Activated B cell treated with CpG ODN at 0.5 μM for 24 hours (primary cell): Measurements from ENCODE around the gene RIMS1. TPM values are rescaled to one million over a fixed set of nuclear protein-coding genes. Genes with fewer than 3 reads are reported as not detected.

Experiments
- ATAC-seq: fragments of 200-7000 bp; cut with Tn5 transposase; one replicate; pipeline ENCODE4 v1.10.0; 2021; ENCODE audit warnings: low read depth, mild to moderate bottlenecking, moderate library complexity
- CTCF ChIA-PET: fragments of 350-600 bp; sonication (Branson Sonifier 250); formaldehyde crosslinking; loops from one replicate; lab custom pipeline; 2021; ENCODE audit warnings: antibody characterized with exemption; lab: Charles Lee
- POLR2A ChIA-PET: fragments of 350-600 bp; sonication (Branson Sonifier 250); formaldehyde crosslinking; loops from one replicate; lab custom pipeline; 2021; ENCODE audit warnings: antibody characterized with exemption; lab: Charles Lee
- DNase-seq: peaks from one replicate; pipeline ENCODE4 v3.0.0; 2022
- H3K27ac Mint-ChIP-seq: one replicate; pipeline ENCODE4 v1.8.0; 2020; ENCODE audit warnings: mixed read lengths
- H3K27me3 Mint-ChIP-seq: one replicate; pipeline ENCODE4 v1.8.0; 2021; ENCODE audit warnings: mixed read lengths
- H3K36me3 Mint-ChIP-seq: one replicate; pipeline ENCODE4 v1.8.0; 2021; ENCODE audit warnings: low read depth, mixed read lengths
- H3K4me1 Mint-ChIP-seq: one replicate; pipeline ENCODE4 v1.8.0; 2021; ENCODE audit warnings: mixed read lengths
- H3K4me3 Mint-ChIP-seq: one replicate; pipeline ENCODE4 v1.8.0; 2020; ENCODE audit warnings: mild to moderate bottlenecking, mixed read lengths
- H3K9me3 Mint-ChIP-seq: one replicate; pipeline ENCODE4 v1.8.0; 2020; ENCODE audit warnings: mixed read lengths
- intact Hi-C: fragments of 100-400 bp; cut with micrococcal nuclease; formaldehyde crosslinking; loops from one replicate; pipeline ENCODE4 v1.15.1; 2024
- total RNA-seq: library from RNA; stranded (reverse); gene quantifications from 2 replicates; pipeline ENCODE4 v1.2.3, GENCODE V29; 2022
- TF ChIP-seq, protein P1 (sequence below): fragments of 200-600 bp; IDR thresholded peaks from one replicate; pipeline ENCODE4 v1.8.0; 2022; ENCODE audit warnings: antibody characterized with exemption, mild to moderate bottlenecking

RIMS1 gene
- total RNA-seq, 1 donor from 2014 or later, result not detected

DNA sequence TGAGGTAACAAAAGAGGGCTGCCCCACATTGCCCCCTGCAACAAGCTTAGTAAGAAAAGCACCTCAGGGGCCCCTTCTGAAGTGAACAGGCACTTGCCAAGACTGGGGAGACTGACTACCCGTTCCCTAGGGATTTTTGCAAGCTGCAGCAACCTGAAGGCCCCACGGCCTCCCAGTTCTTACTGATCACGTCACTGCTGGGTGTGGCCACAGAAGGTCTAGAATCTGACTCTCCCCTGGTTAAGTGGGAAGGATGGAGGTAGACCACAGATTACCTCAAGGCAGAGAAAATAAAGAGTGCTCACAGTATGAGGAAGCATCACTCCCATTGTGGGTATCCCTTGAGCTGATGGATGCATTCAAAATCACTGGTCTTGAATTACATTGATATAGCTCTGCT is 534.1 kb downstream of the RIMS1 start:
- ChIA-PET POLR2A (no interaction called here), CTCF (interaction anchor here (0.8 kb wide), 1 partner anchor 8 kb away, joined by 5 read pairs; no protein-coding TSS in a partner anchor)
- H3K4me1 Mint-ChIP-seq, result no peaks in the 10 kb centered on the region
- H3K27me3 Mint-ChIP-seq, result peaks cover under 1% of the 10 kb centered on the region
- no peak overlapping the region for H3K4me3 Mint-ChIP-seq
- no peak for ATAC-seq
- H3K36me3 Mint-ChIP-seq, result no peaks in the 10 kb centered on the region
- H3K9me3 Mint-ChIP-seq, result no peaks in the 10 kb centered on the region
- no peak overlapping the region for H3K27ac Mint-ChIP-seq
- TF ChIP-seq, protein P1, sequence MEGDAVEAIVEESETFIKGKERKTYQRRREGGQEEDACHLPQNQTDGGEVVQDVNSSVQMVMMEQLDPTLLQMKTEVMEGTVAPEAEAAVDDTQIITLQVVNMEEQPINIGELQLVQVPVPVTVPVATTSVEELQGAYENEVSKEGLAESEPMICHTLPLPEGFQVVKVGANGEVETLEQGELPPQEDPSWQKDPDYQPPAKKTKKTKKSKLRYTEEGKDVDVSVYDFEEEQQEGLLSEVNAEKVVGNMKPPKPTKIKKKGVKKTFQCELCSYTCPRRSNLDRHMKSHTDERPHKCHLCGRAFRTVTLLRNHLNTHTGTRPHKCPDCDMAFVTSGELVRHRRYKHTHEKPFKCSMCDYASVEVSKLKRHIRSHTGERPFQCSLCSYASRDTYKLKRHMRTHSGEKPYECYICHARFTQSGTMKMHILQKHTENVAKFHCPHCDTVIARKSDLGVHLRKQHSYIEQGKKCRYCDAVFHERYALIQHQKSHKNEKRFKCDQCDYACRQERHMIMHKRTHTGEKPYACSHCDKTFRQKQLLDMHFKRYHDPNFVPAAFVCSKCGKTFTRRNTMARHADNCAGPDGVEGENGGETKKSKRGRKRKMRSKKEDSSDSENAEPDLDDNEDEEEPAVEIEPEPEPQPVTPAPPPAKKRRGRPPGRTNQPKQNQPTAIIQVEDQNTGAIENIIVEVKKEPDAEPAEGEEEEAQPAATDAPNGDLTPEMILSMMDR, result no peak
- no peak for DNase-seq
- intact Hi-C loops, result no loop called here

DNA sequence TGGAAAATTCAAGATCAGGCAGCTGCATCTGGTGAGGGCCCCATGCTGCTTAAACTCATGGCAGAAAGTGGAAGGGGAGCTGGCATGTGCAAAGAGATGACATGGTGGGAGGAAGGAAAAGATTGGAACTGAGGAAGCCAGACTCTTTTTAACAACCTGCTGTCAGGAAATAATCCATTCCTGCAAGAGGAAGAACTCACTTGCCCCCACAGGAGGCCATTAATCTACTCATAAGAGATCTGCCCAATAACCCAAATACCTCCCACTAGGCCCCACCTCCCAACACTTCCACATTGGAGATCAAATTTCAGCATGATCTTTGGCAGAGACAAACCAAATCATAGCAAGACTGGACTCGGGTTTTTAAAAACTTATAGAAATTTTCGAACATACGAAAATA is 535.0 kb downstream of the RIMS1 start:
- DNase-seq (no peak), ATAC-seq (no peak)
- no peak overlapping the region for H3K27ac Mint-ChIP-seq
- no peaks in the 10 kb centered on the region for H3K27me3 Mint-ChIP-seq
- intact Hi-C loops, result no loop called here
- POLR2A ChIA-PET, result no interaction called here
- no peaks in the 10 kb centered on the region for H3K4me1 Mint-ChIP-seq
- no peak overlapping the region for H3K4me3 Mint-ChIP-seq
- H3K9me3 Mint-ChIP-seq, result no peaks in the 10 kb centered on the region
- H3K36me3 Mint-ChIP-seq, result no peaks in the 10 kb centered on the region
- CTCF ChIA-PET, result interaction anchor here (0.8 kb wide), 1 partner anchor 9 kb away, joined by 5 read pairs; no protein-coding TSS in a partner anchor
- TF ChIP-seq, protein P1, result no peak

DNA sequence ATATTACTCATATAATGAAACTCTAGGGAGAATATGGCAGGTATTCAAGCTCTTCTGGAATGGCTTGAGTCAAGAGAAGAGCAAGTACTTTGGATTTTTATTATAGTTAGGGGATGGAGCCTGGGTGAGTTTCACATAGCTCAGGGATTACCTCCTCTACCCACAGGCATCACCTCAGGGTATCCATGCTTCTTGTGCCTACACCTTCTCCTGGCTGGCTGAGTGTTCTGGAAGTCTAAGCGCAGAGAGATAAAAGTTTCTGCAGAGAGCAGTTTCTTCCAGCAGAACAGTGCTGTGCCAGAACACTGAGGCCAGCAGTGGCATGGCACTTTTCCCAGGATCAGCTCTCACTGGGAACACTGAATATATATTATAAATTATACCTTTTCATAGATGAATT is 535.8 kb downstream of the RIMS1 start:
- Mint-ChIP-seq H3K4me3 (no peak overlapping the region), H3K27ac (no peak overlapping the region), H3K36me3 (no peaks in the 10 kb centered on the region), H3K4me1 (no peaks in the 10 kb centered on the region), H3K27me3 (no peaks in the 10 kb centered on the region), H3K9me3 (no peaks in the 10 kb centered on the region)
- POLR2A ChIA-PET, result no interaction called here
- ATAC-seq, result no peak
- CTCF ChIA-PET, result interaction anchor here (0.9 kb wide), 1 partner anchor 12 kb away, joined by 3 read pairs; no protein-coding TSS in a partner anchor
- no peak for DNase-seq
- intact Hi-C loops, result no loop called here
- TF ChIP-seq, protein P1, result no peak

DNA sequence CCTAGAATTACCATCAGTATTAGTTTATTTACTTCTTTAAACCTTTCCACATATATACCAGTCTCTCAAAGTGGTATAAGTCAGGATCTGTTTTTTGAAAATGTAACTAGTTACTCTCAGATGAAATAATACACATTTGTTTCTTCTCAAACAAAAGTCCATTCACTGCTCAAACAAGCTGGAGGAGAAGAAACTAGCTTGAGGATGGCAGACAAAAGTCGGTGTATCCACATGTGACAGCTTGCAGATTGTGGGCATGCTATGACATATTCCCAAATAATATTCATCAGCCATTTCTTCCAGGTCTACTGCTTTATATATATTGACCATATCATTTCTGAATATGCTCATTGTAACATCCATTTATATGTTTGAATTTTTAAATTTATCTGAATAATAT is 538.1 kb downstream of the RIMS1 start:
- no peak for ATAC-seq
- TF ChIP-seq, protein P1, result no peak
- intact Hi-C loops, result no loop called here
- no peak overlapping the region for H3K27ac Mint-ChIP-seq
- H3K27me3 Mint-ChIP-seq, result peaks cover 7% of the 10 kb centered on the region
- no peaks in the 10 kb centered on the region for H3K36me3 Mint-ChIP-seq
- H3K9me3 Mint-ChIP-seq, result no peaks in the 10 kb centered on the region
- no peak overlapping the region for H3K4me3 Mint-ChIP-seq
- H3K4me1 Mint-ChIP-seq, result no peaks in the 10 kb centered on the region
- ChIA-PET CTCF (interaction anchor here (1.1 kb wide), 1 partner anchor 12 kb away, joined by 3 read pairs; no protein-coding TSS in a partner anchor), POLR2A (no interaction called here)
- DNase-seq, result no peak

DNA sequence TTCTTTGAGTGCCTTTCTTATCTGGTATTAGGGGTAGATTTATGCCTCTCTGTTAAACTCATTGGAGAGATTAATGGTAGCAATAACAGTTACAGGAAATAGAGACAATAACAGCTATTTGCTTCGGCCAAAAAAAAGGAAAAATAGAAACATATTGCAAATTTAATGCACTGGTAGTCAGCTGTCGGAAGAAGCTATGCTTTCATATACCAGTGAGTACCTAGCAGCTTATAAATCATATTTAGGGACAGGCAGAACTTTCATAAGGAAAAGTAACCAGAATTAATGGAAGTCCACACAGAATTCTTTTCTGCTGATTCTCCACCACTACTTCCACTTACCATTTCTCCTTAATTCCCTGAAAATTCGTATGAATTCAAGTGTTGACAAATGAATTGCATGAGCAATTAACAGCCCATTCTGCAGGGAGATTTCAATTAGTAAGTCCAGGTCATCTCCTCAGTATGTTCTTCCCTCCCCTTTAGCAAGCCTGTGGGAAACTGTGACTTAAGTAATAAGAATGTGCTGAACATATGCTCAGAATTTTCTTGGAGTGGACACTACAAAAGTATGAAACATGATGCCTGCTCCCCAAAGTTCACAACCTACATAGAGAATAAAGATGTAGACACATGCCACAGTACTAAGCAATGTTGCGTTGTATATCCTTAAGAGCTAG is 538.8 kb downstream of the RIMS1 start:
- TF ChIP-seq, protein P1, result no peak
- Mint-ChIP-seq H3K27ac (no peak overlapping the region), H3K4me3 (no peak overlapping the region), H3K27me3 (peaks cover 10% of the 10 kb centered on the region), H3K9me3 (no peaks in the 10 kb centered on the region), H3K4me1 (no peaks in the 10 kb centered on the region), H3K36me3 (no peaks in the 10 kb centered on the region)
- no peak for DNase-seq
- POLR2A ChIA-PET, result no interaction called here
- CTCF ChIA-PET, result interaction anchor here (1.0 to 1.1 kb wide), 2 partner anchors 13 kb away, joined by 3 read pairs; no protein-coding TSS in a partner anchor
- intact Hi-C loops, result no loop called here
- ATAC-seq, result no peak
